ENCODE data around the gene TACC2.

Gene TACC2

GRCh38 chr10:122255509-122256301, 266.7 kb downstream of the TACC2 start:
- no peak for DNase-seq

- DNase-seq: no peak
These were observed 268.1 kb downstream of the TACC2 start for GRCh38 chr10:122257041-122257440.

- no peak for DNase-seq
These were observed 269.4 kb downstream of the TACC2 start for GRCh38 chr10:122258136-122259074.

GRCh38 chr10:122259075-122259466, 270.1 kb downstream of the TACC2 start:
- DNase-seq: no peak

GRCh38 chr10:122261584-122261983, 272.6 kb downstream of the TACC2 start:
- no peak for DNase-seq

GRCh38 chr10:122263971-122264370, 275.0 kb downstream of the TACC2 start:
- no peak for DNase-seq

- no peak for DNase-seq
These were observed 275.5 kb downstream of the TACC2 start for GRCh38 chr10:122264436-122264835.

GRCh38 chr10:122264931-122265330, 276.0 kb downstream of the TACC2 start:
- no peak for DNase-seq

GRCh38 chr10:122265896-122266295, 276.9 kb downstream of the TACC2 start:
- no peak for DNase-seq

GRCh38 chr10:122267849-122268737, 279.1 kb downstream of the TACC2 start:
- no peak for DNase-seq

GRCh38 chr10:122269059-122269687, 280.2 kb downstream of the TACC2 start:
- no peak for DNase-seq

- DNase-seq: no peak
These were observed 282.1 kb downstream of the TACC2 start, which contains the start of gene BTBD16 for GRCh38 chr10:122271076-122271475. BTBD16 (plus strand) TSS chr10:122271296; CDS start chr10:122275082, 3,786 bp downstream.

- no peak for DNase-seq
These were observed 285.1 kb downstream of the TACC2 start for GRCh38 chr10:122273966-122274545.

- DNase-seq: no peak
These were observed 287.7 kb downstream of the TACC2 start for GRCh38 chr10:122276611-122277208.

- DNase-seq: no peak
These were observed 288.7 kb downstream of the TACC2 start for GRCh38 chr10:122277526-122278136.

GRCh38 chr10:122279725-122280141, 290.8 kb downstream of the TACC2 start:
- DNase-seq: no peak

GRCh38 chr10:122280156-122280555, 291.2 kb downstream of the TACC2 start:
- no peak for DNase-seq

- no peak for DNase-seq
These were observed 292.2 kb downstream of the TACC2 start for GRCh38 chr10:122281018-122281626.

GRCh38 chr10:122281751-122282150, 292.8 kb downstream of the TACC2 start:
- no peak for DNase-seq

GRCh38 chr10:122282253-122282671, 293.3 kb downstream of the TACC2 start:
- DNase-seq: no peak

Measured in NCI-H2107 (cell line).